ENCODE results near the gene MRPL43. TPM values are rescaled to one million over a fixed set of nuclear protein-coding genes. Genes with fewer than 3 reads are reported as not detected.

Gene MRPL43
- total RNA-seq, 2 experiments from 2014 or later, result 47.8 to 49.3 TPM

GRCh38 chr10:100963826-100964225 lies 23.5 kb downstream of the MRPL43 start:
- peaks cover 3% of the 10 kb centered on the region for H3K4me1 Mint-ChIP-seq
- ChIA-PET CTCF (no interaction called here), POLR2A (no interaction called here)
- DNase-seq, result no peak
- no peaks in the 10 kb centered on the region for H3K27me3 Mint-ChIP-seq
- no peaks in the 10 kb centered on the region for H3K9me3 Mint-ChIP-seq
- H3K4me3 Mint-ChIP-seq, result no peak overlapping the region
- H3K36me3 Mint-ChIP-seq (ENCODE audit: low read depth), result peaks cover 28% of the 10 kb centered on the region
- no peak overlapping the region for H3K27ac Mint-ChIP-seq

DNA sequence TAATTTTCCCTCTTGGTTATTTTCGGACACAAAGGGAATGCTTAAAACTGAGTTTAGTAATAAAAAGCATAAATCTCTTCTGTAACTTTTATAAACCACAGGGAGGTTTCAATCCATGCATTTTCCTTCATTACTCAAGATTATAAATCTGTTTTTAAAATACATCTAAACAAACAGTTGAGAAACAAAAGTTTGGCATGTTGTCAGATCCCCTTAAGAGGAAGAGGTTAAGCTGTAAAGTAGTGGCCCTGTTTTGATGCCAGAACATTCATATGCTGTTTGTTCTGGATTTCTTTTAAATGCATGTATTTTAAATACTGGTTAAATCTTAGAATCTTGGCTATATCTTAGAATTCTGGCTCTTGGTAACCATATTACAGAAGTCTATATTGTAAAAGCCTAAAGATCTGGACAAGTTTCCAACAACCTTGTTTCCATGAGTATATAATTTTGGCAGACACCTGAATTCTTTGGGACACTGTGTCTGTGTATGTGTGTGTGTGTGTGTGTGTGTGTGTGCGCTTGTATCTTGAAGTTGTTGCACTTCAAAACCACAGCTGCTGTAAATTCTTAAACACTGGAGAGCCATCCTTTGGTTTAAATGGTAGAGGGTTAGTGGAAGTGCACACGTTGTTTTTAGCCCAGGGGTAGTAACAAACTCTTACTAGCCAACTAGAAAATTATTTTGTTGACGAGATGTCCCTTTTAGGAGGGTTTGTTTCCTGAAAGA lies 24.8 kb downstream of the MRPL43 start:
- no peak overlapping the region for H3K27ac Mint-ChIP-seq
- DNase-seq, result no peak
- H3K9me3 Mint-ChIP-seq, result no peaks in the 10 kb centered on the region
- POLR2A ChIA-PET, result no interaction called here
- no peaks in the 10 kb centered on the region for H3K27me3 Mint-ChIP-seq
- H3K4me1 Mint-ChIP-seq, result no peaks in the 10 kb centered on the region
- H3K4me3 Mint-ChIP-seq, result no peak overlapping the region
- peaks cover 33% of the 10 kb centered on the region for H3K36me3 Mint-ChIP-seq (ENCODE audit: low read depth)
- CTCF ChIA-PET, result interaction anchor here (1.0 kb wide), 1 partner anchor 88 kb away, joined by 3 read pairs; no protein-coding TSS in a partner anchor

DNA sequence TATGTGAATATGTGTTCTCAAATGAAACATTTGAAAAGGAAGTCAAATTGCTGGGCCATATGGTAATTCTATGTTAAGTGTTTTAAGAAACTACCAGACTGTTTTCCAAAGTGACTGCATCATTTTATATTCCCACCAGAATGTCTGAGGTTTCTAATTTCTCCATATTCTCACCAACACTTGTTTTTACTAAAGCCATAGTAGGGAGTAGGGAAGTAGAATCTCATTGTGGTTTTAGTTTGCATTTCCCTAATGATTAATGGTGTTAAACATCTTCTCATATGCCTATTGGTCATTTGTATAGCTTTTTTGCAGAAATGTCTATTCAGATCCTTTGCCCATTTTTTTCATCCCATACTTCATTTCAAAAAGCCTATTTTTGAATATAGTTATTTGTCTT lies 27.0 kb downstream of the MRPL43 start:
- no peaks in the 10 kb centered on the region for H3K27me3 Mint-ChIP-seq
- CTCF ChIA-PET, result no interaction called here
- POLR2A ChIA-PET, result no interaction called here
- no peak overlapping the region for H3K27ac Mint-ChIP-seq
- H3K4me1 Mint-ChIP-seq, result peaks cover 7% of the 10 kb centered on the region
- DNase-seq, result no peak
- H3K9me3 Mint-ChIP-seq, result no peaks in the 10 kb centered on the region
- H3K36me3 Mint-ChIP-seq (ENCODE audit: low read depth), result peaks cover 46% of the 10 kb centered on the region
- H3K4me3 Mint-ChIP-seq, result no peak overlapping the region

DNA sequence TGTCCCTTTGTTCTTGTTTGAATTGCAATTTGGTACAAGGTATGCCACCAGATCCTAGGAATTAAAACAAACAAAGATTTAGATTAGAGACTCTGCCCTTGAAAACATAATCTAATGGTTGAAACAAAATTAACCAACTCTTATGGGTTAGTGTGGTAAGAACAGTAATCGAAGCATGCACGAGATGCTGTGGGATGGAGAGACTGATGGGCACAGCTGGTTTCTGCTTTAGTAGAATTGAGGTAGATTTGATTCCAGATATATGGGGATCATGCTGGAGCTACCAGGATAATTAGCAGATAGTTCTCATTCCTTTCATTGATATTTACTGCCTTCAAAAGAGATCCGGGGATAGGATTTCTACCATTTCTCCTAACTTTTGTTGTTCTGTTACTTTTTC lies 38.4 kb downstream of the MRPL43 start:
- POLR2A ChIA-PET, result interaction anchor here (1.7 kb wide), 2 partner anchors 10 to 14 kb away, joined by 3 to 4 read pairs; no protein-coding TSS in a partner anchor
- H3K27me3 Mint-ChIP-seq, result no peaks in the 10 kb centered on the region
- no peaks in the 10 kb centered on the region for H3K9me3 Mint-ChIP-seq
- DNase-seq, result no peak
- H3K27ac Mint-ChIP-seq, result no peak overlapping the region
- peaks cover 49% of the 10 kb centered on the region for H3K36me3 Mint-ChIP-seq (ENCODE audit: low read depth)
- CTCF ChIA-PET, result interaction anchor here (0.6 to 1.2 kb wide), 3 partner anchors 15 to 66 kb away, joined by 3 read pairs; partner anchors contain the start of gene SEMA4G
- H3K4me3 Mint-ChIP-seq, result no peak overlapping the region
- peaks cover 7% of the 10 kb centered on the region for H3K4me1 Mint-ChIP-seq

GRCh38 chr10:100945754-100946153 lies 41.5 kb downstream of the MRPL43 start:
- ChIA-PET POLR2A (no interaction called here), CTCF (interaction anchor here (1.1 kb wide), 1 partner anchor 69 kb away, joined by 4 read pairs; no protein-coding TSS in a partner anchor)
- Mint-ChIP-seq H3K9me3 (no peaks in the 10 kb centered on the region), H3K4me1 (peaks cover 15% of the 10 kb centered on the region), H3K4me3 (no peak overlapping the region), H3K27me3 (no peaks in the 10 kb centered on the region), H3K36me3 (ENCODE audit: low read depth) (peaks cover 52% of the 10 kb centered on the region), H3K27ac (no peak overlapping the region)
- DNase-seq, result no peak

- H3K4me1 Mint-ChIP-seq, result peaks cover 13% of the 10 kb centered on the region
- H3K9me3 Mint-ChIP-seq, result no peaks in the 10 kb centered on the region
- CTCF ChIA-PET, result interaction anchor here (0.9 to 1.0 kb wide), 2 partner anchors 12 to 15 kb away, joined by 3 read pairs; no protein-coding TSS in a partner anchor
- DNase-seq, result no peak
- H3K27me3 Mint-ChIP-seq, result no peaks in the 10 kb centered on the region
- H3K27ac Mint-ChIP-seq, result no peak overlapping the region
- peaks cover 51% of the 10 kb centered on the region for H3K36me3 Mint-ChIP-seq (ENCODE audit: low read depth)
- no peak overlapping the region for H3K4me3 Mint-ChIP-seq
- POLR2A ChIA-PET, result interaction anchor here (0.5 to 1.3 kb wide), 3 partner anchors 17 to 31 kb away, joined by 3 read pairs; partner anchors contain the start of gene SLF2
Measured at GRCh38 chr10:100943508-100943907, 43.8 kb downstream of the MRPL43 start.

DNA sequence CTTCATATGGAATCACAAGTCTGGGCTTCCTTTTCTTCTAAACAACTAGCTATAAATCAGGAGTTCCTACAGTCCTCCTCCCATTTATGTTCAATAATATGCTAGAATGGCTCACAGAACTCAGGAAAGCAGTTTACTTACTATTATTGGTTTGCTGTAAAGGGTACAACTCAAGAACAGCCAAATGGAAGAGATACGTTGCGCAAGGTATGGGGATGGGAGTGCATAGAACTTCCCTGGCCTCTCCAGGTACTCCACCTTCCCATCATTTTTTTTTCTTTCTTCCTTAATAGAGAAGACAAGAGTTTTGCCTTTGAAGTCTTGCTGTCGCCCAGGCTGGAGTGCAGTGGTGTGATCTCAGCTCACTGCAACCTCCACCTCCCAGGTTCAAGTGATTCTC lies 45.1 kb downstream of the MRPL43 start:
- Mint-ChIP-seq H3K9me3 (no peaks in the 10 kb centered on the region), H3K4me3 (no peak overlapping the region), H3K36me3 (ENCODE audit: low read depth) (peaks cover 51% of the 10 kb centered on the region), H3K27ac (no peak overlapping the region), H3K27me3 (no peaks in the 10 kb centered on the region), H3K4me1 (peaks cover 13% of the 10 kb centered on the region)
- DNase-seq, result no peak
- ChIA-PET POLR2A (no interaction called here), CTCF (no interaction called here)

GRCh38 chr10:100939763-100940344 lies 47.4 kb downstream of the MRPL43 start:
- POLR2A ChIA-PET, result no interaction called here

More at GRCh38 chr10:100939763-100940344, 47.4 kb downstream of the MRPL43 start:
- Mint-ChIP-seq H3K9me3 (no peaks in the 10 kb centered on the region), H3K4me1 (peaks cover 13% of the 10 kb centered on the region), H3K4me3 (no peak overlapping the region), H3K27me3 (no peaks in the 10 kb centered on the region), H3K27ac (peak overlapping the region; percentile 7), H3K36me3 (ENCODE audit: low read depth) (peaks cover 40% of the 10 kb centered on the region)
- no peak for DNase-seq
- CTCF ChIA-PET, result no interaction called here

Other genes starting within 250 kb of the MRPL43 start
- gene PAX2, start 241.9 kb downstream of the MRPL43 start, total RNA-seq, result not detected
- 10 to 100 TPM; 34.9 to 37.2 TPM for gene SLF2, start 74.5 kb downstream of the MRPL43 start, total RNA-seq
- under 1 TPM; 0.68 to 0.98 TPM for gene SEMA4G, start 18.0 kb downstream of the MRPL43 start, total RNA-seq
- 1 to 10 TPM; 6.4 to 7.1 TPM for gene TWNK, start within 50 bp of the MRPL43 start, total RNA-seq
- gene LZTS2, start 12.3 kb upstream of the MRPL43 start, total RNA-seq, result 10 to 100 TPM; 17.3 to 18.5 TPM
- 1 to 10 TPM; 1.1 to 1.9 TPM for gene PDZD7, start 43.6 kb upstream of the MRPL43 start, total RNA-seq
- gene SFXN3, start 43.7 kb upstream of the MRPL43 start, total RNA-seq, result 10 to 100 TPM; 91.4 to 95.0 TPM
- gene KAZALD1, start 74.5 kb upstream of the MRPL43 start, total RNA-seq, result under 1 TPM; 0.35 to 0.53 TPM
- gene TLX1, start 143.8 kb upstream of the MRPL43 start, total RNA-seq, result not detected
- gene LBX1, start 242.0 kb upstream of the MRPL43 start, total RNA-seq, result not detected

Measured in activated CD4-positive, alpha-beta memory T cell treated with anti-CD3 and anti-CD28 coated beads, Interleukin-2, amount 10 ng/mL, durations not matched to agents 7 days and 5 days (primary cell).